Sciatic nerve (tissue), 2 donors: Measurements from ENCODE around the gene TDO2. TPM values are rescaled to one million over a fixed set of nuclear protein-coding genes. Genes with fewer than 3 reads are reported as not detected.

Experiments used
- ATAC-seq: fragments of 200-7000 bp; cut with Tn5 transposase; one replicate; pipeline ENCODE4 v1.9.1; 2020; ENCODE audit warnings: mild to moderate bottlenecking, moderate library complexity
- DNase-seq: peaks from one replicate; pipeline ENCODE4 v3.0.0-alpha.2; 2020; ENCODE audit warnings: low spot score
- intact Hi-C: fragments of 100-400 bp; cut with DNase I; formaldehyde crosslinking; loops from one replicate; pipeline ENCODE4 v1.14.2; 2022
- total RNA-seq: library from RNA; stranded (reverse); fragmentation: NEBNext Ultra II Directional; extraction: Animal tissue kit (Norgen Biotek cat#: 25700); gene quantifications from one replicate; pipeline ENCODE4 v1.2.1, GENCODE V29; 2021
- donor health status: DM: no; HTN: no; CAD: no.
- donor health status: DM: no; HTN: no; CAD: no.

Gene TDO2
- total RNA-seq, 1 donor from 2014 or later, result not detected

- intact Hi-C loops, result no loop called here
- no peak for DNase-seq
- ATAC-seq, result no peak
Observed at GRCh38 chr4:155946486-155946885, 43.0 kb downstream of the TDO2 start.

DNA sequence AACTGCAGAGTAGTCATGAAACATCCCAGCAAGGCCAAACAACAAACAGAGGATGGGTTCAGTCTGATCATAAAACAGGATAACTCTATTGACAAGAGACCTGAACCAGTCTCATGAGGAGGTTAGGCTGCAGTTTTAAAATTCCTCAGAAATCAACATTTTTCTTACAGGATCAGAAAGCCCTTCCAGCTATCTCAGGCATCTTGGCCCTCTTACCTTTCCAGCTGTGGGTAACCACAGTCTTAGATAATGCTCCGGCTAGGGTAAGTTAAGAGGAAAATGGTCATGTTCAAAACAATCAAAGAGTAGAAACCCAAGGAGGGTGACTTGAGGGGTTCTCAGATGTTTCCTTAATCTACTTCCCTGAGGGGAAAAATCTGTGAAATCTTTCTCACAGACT, 45.0 kb downstream of the TDO2 start:
- intact Hi-C loops, result no loop called here
- DNase-seq (no peak), ATAC-seq (no peak)

- DNase-seq (no peak), ATAC-seq (no peak)
- intact Hi-C loops, result no loop called here
Observed at GRCh38 chr4:155950461-155950860, 47.0 kb downstream of the TDO2 start.

- intact Hi-C loops, result no loop called here
- no peak for ATAC-seq
- DNase-seq, result no peak
Observed at GRCh38 chr4:155952501-155952901, 49.0 kb downstream of the TDO2 start.

DNA sequence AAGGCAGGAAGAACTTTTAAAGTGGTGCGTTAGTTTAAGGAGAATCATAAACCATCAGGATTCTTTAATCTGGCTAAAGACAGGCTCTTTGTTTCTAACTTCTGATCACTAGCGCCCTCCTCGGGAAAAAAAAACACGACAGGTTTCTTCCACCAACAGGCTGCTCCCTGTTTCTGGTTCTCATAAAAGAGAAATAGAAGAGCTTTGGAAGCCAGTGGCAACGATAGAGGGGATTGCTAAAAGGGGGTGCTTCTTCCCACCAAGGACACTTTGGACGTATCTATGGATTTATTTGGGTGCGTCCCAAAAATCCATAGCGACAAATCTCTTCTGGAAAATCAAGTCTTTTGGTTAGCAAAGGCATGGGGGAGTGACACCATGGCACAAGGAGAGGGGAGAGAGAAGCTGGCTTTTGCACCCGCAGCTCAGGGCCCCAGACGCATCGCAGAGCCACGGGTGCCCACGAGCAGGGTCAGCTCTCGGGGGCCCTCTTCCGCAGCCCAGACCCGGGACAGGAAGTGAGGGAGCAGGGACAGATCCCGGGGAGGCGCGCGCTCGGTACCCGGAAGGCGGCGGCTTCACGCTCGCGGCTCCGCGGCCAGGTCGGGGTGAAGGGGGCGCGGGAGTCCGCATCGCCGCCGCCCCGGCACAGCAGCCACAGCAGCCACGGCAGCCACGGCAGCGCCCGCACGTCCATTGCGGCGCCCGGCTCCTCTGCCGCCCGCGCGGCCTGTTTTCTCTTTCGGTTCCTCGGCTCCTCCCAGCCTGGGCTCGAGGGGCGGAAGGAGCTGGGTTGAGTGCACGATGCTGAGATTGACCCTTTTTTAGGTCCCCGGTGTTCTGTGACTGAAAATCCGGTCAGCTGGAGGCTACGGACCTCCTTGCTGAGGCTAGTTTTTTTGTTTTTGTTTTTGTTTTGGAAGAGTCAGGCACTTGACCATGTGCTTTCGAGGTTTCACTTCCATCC, 49.9 kb downstream of the TDO2 start, which contains the start of gene CTSO:
Gene CTSO, minus strand, starts transcription at position 716 of the 967 bp plus-strand sequence. Its CDS starts 19 bp downstream, at position 697.
- DNase-seq (peak; percentile 82), ATAC-seq (peak; percentile 96)
- intact Hi-C loops, result no loop called here

DNA sequence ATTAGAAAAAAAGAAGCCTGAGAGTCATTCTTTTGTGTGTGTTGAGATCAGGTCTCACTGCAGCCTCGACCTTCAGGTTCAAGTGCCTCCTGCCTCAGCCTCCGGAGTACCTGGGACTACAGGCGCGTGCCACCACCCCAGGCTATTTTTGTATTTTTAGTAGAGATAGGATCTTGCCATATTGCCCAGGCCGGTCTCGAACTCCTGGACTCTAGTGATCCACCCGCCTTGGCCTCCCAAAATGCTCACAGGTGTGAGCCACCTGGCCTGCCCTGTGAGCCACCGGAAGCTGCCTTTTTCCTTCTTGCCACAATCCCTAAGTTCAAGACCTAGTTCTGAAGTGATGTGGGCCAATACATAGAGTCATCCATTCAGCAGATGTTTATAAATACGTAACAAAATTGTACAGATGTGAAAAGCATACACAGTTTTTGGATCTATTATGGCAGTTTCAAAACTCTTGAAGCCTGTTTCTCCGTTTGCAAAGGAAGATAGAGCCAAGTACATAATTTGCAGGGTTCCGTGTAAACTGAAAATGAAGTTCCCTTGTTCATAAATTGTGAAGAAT, 50.7 kb downstream of the TDO2 start:
- intact Hi-C loops, result no loop called here
- ATAC-seq, result no peak
- DNase-seq, result no peak

- intact Hi-C loops, result no loop called here
- ATAC-seq, result no peak
- DNase-seq, result no peak
Observed at GRCh38 chr4:155954939-155955338, 51.4 kb downstream of the TDO2 start.

GRCh38 chr4:155956461-155956860, 53.0 kb downstream of the TDO2 start:
- DNase-seq, result no peak
- no peak for ATAC-seq
- intact Hi-C loops, result no loop called here

- intact Hi-C loops, result no loop called here
- ATAC-seq, result peak; percentile 8
Observed at GRCh38 chr4:155959417-155959816, 55.9 kb downstream of the TDO2 start.

DNA sequence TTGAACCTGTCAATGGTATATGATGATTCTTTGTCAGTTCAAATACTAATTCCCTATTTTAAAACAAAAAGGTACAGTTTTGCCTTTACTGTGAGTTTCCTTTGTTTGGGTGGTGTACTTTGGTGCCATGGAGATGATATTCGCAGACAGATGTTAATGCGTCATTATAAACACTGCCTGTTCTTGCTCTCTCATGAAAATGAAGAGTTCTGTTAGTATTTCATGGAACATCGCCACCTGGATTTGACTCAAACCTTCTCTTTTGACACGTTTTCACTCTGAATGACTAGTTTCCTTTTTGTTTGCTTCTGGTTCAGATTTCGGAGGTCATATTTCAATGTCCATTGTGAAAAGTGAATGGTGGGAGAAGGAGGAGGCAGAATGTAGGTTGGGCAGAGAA, 57.0 kb downstream of the TDO2 start:
- peak; percentile 61 for ATAC-seq
- intact Hi-C loops, result no loop called here
- DNase-seq, result no peak

More at GRCh38 chr4:155959417-155959816, 55.9 kb downstream of the TDO2 start:
- no peak for DNase-seq

GRCh38 chr4:155961575-155961974, 58.1 kb downstream of the TDO2 start:
- intact Hi-C loops, result no loop called here
- ATAC-seq, result no peak
- no peak for DNase-seq

DNA sequence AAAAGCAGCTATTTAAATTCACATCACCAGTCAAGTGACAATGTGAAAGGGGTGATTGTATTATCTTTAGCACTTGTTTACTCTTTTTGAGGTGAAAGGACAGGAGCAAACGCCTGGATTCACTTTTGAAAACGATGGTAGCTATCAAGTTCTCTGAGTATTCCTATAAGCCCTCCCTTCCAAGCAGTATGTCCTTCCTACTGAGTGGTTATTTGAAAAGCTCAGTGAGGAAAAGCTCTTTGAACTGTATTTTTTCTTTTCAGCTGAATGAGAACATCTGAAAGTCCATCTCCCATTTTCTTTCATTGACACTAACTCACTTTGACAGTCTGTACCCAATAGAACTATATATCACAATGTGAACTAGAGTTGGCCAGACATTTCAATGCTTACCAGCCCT, 59.3 kb downstream of the TDO2 start:
- ATAC-seq, result no peak
- DNase-seq, result no peak
- intact Hi-C loops, result no loop called here

- DNase-seq (no peak), ATAC-seq (peak; percentile 73)
- intact Hi-C loops, result no loop called here
Observed at GRCh38 chr4:155964016-155964891, 60.8 kb downstream of the TDO2 start.

DNA sequence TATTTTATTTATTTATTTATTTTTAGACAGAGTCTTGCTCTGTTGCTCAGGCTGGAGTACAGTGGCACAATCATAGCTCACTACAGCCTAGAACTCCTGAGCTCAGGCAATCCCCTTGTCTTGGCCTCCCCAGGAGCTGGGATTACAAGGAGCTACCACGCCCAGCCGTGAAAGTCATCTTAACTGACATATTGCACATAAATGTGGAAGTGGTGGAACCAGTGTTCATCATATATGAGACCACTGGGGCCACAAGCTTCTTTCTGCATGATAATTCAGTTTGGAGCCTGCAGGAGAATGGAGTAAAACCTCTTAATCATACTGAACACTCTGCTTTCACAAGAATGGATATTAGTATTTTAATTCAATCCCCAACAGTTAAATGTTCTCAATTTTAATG, 62.7 kb downstream of the TDO2 start:
- no peak for ATAC-seq
- intact Hi-C loops, result no loop called here

GRCh38 chr4:155966731-155967395, 63.4 kb downstream of the TDO2 start:
- no peak for ATAC-seq
- intact Hi-C loops, result no loop called here
- no peak for DNase-seq

More for the DNA sequence above, 62.7 kb downstream of the TDO2 start:
- no peak for DNase-seq
